Body of pancreas (tissue), 4 donors: ENCODE data around the gene PHF3. TPM values are rescaled to one million over a fixed set of nuclear protein-coding genes. Genes with fewer than 3 reads are reported as not detected.
"Not testable (repeated sequence)": the region's sequence is repeated elsewhere in the genome, so short reads cannot be mapped to it uniquely, and the experiment has no call there.

Source experiments
- ATAC-seq: fragments of 150-250 bp; one replicate; pipeline ENCODE4 v1.9.1; 2016
- DNase-seq, 4 donors: peaks; one replicate each; pipeline ENCODE4 v3.0.0-alpha.2; 2019
- H3K27ac ChIP-seq, 4 donors: fragments of 200-600 bp; sonication (generic); 1 replicate in 3 of 4; 2 replicates in 1 of 4; pipeline versions ENCODE4 v1.5.1 to v1.6.1; 2016 to 2019; ENCODE audit warnings: mild to moderate bottlenecking in 1 of 4, mixed read lengths in 1 of 4, moderate library complexity in 1 of 4
- H3K27me3 ChIP-seq, 2 donors: fragments of 200-600 bp; sonication (generic); one replicate each; pipeline ENCODE4 v1.6.0; 2016; ENCODE audit warnings: mild to moderate bottlenecking in 1 of 2
- H3K36me3 ChIP-seq, 2 donors: fragments of 200-600 bp; sonication (generic); replicated peaks in 1 of 2; 2 replicates each; pipeline ENCODE4 v1.5.1; 2016; ENCODE audit warnings: low read depth in 2 of 2; ENCODE audit not compliant: insufficient read depth in 1 of 2
- H3K4me1 ChIP-seq: fragments of 200-600 bp; sonication (generic); one replicate; pipeline ENCODE4 v1.6.0; 2016
- H3K4me3 ChIP-seq, 2 donors: fragments of 200-600 bp; sonication (generic); 1 replicate in 1 of 2; 2 replicates in 1 of 2; pipeline ENCODE4 v1.5.1; 2016 to 2019
- H3K9me3 ChIP-seq, 3 donors: fragments of 200-600 bp; sonication (generic); 1 replicate in 2 of 3; 2 replicates in 1 of 3; pipeline ENCODE4 v1.5.1; 2016
- CTCF ChIP-seq, 7 experiments: fragments of 450-650 bp in 4 of 7; fragments of 200-600 bp in 3 of 7; sonication (generic) in 3 of 7; IDR thresholded peaks; one replicate each; pipeline ENCODE4 v1.5.1; 2016 to 2019; ENCODE audit warnings: antibody characterized with exemption in 7 of 7
- POLR2A ChIP-seq, 3 donors: fragments of 450-650 bp; IDR thresholded peaks; one replicate each; pipeline ENCODE4 v1.6.1; 2016; ENCODE audit warnings: antibody characterized with exemption in 3 of 3, mild to moderate bottlenecking in 2 of 3
- WGBS, 2 donors: methylation state at CpG; one replicate each; pipeline ENCODE4 v1.1.5; 2017; 5-methylcytosine and 5-hydroxymethylcytosine counted together
- intact Hi-C: fragments of 100-400 bp; cut with DNase I; formaldehyde crosslinking; loops from one replicate; pipeline ENCODE4 v1.15.1; 2023
- total RNA-seq, 2 donors: library from RNA; depleted of rRNA; stranded (reverse); fragments of >200 nt; gene quantifications; one replicate each; pipeline ENCODE4 v1.1.0, GENCODE V29; 2016

Gene PHF3
- total RNA-seq, 2 donors from 2014 or later, result 40.9 to 55.0 TPM

- no peak for ATAC-seq
- intact Hi-C loops, result no loop called here
Observed at GRCh38 chr6:63745784-63746183, 110.2 kb downstream of the PHF3 start.

GRCh38 chr6:63750400-63750799, 114.8 kb downstream of the PHF3 start:
- H3K4me1 ChIP-seq, result no peaks in the 10 kb centered on the region
- no peak overlapping the region for H3K27ac ChIP-seq
- no peaks in the 10 kb centered on the region for H3K27me3 ChIP-seq
- WGBS, 2 donors, result 87 to 94% methylated on average over 2 of the region's 2 CpGs
- intact Hi-C loops, result loop anchor here (10.0 kb wide), 1 partner anchor 406 kb away; no protein-coding TSS in a partner anchor
- H3K9me3 ChIP-seq, result no peaks in the 10 kb centered on the region
- DNase-seq (no peak), ATAC-seq (no peak)
- no peak for TF ChIP-seq POLR2A (IDR thresholded peaks at IDR 0.05)
- TF ChIP-seq CTCF (IDR thresholded peaks at IDR 0.05), result no peak
- no peak overlapping the region for H3K4me3 ChIP-seq
- H3K36me3 ChIP-seq, result no peaks in the 10 kb centered on the region

More at GRCh38 chr6:63745784-63746183, 110.2 kb downstream of the PHF3 start:
- H3K4me3 ChIP-seq, result no peak overlapping the region
- H3K27me3 ChIP-seq, result no peaks in the 10 kb centered on the region
- no peaks in the 10 kb centered on the region for H3K4me1 ChIP-seq
- no peak for TF ChIP-seq CTCF (IDR thresholded peaks at IDR 0.05)
- no peak for TF ChIP-seq POLR2A (IDR thresholded peaks at IDR 0.05)
- no peaks in the 10 kb centered on the region for H3K9me3 ChIP-seq
- H3K27ac ChIP-seq, result no peak overlapping the region
- no peak for DNase-seq
- H3K36me3 ChIP-seq, result no peaks in the 10 kb centered on the region

GRCh38 chr6:63757275-63757674, 121.7 kb downstream of the PHF3 start:
- not testable (repeated sequence) for H3K36me3 ChIP-seq, H3K27ac ChIP-seq, ATAC-seq, H3K4me1 ChIP-seq, H3K9me3 ChIP-seq, DNase-seq, H3K27me3 ChIP-seq, H3K4me3 ChIP-seq
- intact Hi-C loops, result loop anchor here (10.0 kb wide), 1 partner anchor 412 kb away; no protein-coding TSS in a partner anchor

- Histone ChIP-seq H3K9me3 (no peaks in the 10 kb centered on the region), H3K27me3 (no peaks in the 10 kb centered on the region), H3K4me1 (no peaks in the 10 kb centered on the region), H3K36me3 (no peaks in the 10 kb centered on the region), H3K4me3 (no peak overlapping the region), H3K27ac (no peak overlapping the region)
- ATAC-seq, result no peak
- WGBS, 2 donors, result 53 to 57% methylated on average over 1 of the region's 1 CpG
- no peak for DNase-seq
- intact Hi-C loops, result loop anchor here (10.0 kb wide), 1 partner anchor 413 kb away; no protein-coding TSS in a partner anchor
- TF ChIP-seq CTCF (IDR thresholded peaks at IDR 0.05) (no peak), POLR2A (IDR thresholded peaks at IDR 0.05) (no peak)
Observed at GRCh38 chr6:63757826-63758225, 122.2 kb downstream of the PHF3 start.

GRCh38 chr6:63759605-63760105, 124.1 kb downstream of the PHF3 start:
- DNase-seq, result no peak
- H3K4me1 ChIP-seq, result no peaks in the 10 kb centered on the region
- H3K9me3 ChIP-seq, result no peaks in the 10 kb centered on the region
- TF ChIP-seq CTCF (IDR thresholded peaks at IDR 0.05) (no peak), POLR2A (IDR thresholded peaks at IDR 0.05) (no peak)
- H3K27me3 ChIP-seq, result no peaks in the 10 kb centered on the region
- no peak for ATAC-seq
- no peaks in the 10 kb centered on the region for H3K36me3 ChIP-seq
- intact Hi-C loops, result loop anchor here (10.0 kb wide), 2 partner anchors 175 to 415 kb away; no protein-coding TSS in a partner anchor
- no peak overlapping the region for H3K27ac ChIP-seq
- no peak overlapping the region for H3K4me3 ChIP-seq
